Panc1 (cell line): ENCODE data around the gene VAPB. TPM values are rescaled to one million over a fixed set of nuclear protein-coding genes. Genes with fewer than 3 reads are reported as not detected.

Source experiments
- ATAC-seq: fragments of 200-7000 bp; cut with Tn5 transposase; 2 replicates; pipeline ENCODE4 v1.9.1; 2020; ENCODE audit warnings: mild to moderate bottlenecking, moderate library complexity
- BruUV-seq: library from RNA; stranded (reverse); fragments of 400-500 nt; replicated peaks from 2 replicates; lab custom pipeline; 2021; lab: Mats Ljungman, UMichigan
- CTCF ChIA-PET: fragments of 300-600 bp; sonication (Branson Sonifier 250); formaldehyde crosslinking; loops from one replicate; lab custom pipeline; 2022; ENCODE audit warnings: antibody characterized with exemption; lab: Charles Lee
- POLR2A ChIA-PET: fragments of 300-600 bp; sonication (Branson Sonifier 250); formaldehyde crosslinking; loops from one replicate; lab custom pipeline; 2022; ENCODE audit warnings: antibody characterized with exemption; lab: Charles Lee
- DNase-seq: peaks from one replicate; pipeline ENCODE4 v3.0.0-alpha.2; 2010; ENCODE audit warnings: low read depth, low spot score
- H3K27ac ChIP-seq: 2 replicates; pipeline ENCODE4 v1.5.1; 2011; ENCODE audit warnings: mild to moderate bottlenecking, low read length, inconsistent platforms
- H3K27me3 ChIP-seq: fragments of 200-500 bp; sonication (Bioruptor generic); 2 replicates; pipeline ENCODE4 v1.6.0; 2014; ENCODE audit warnings: low read length, inconsistent platforms; ENCODE audit not compliant: control insufficient read depth, insufficient read depth
- H3K36me3 ChIP-seq: fragments of 200-500 bp; sonication (Bioruptor generic); 2 replicates; pipeline ENCODE4 v1.5.1; 2014; ENCODE audit warnings: inconsistent platforms, mild to moderate bottlenecking, low read length, moderate library complexity; ENCODE audit not compliant: control insufficient read depth, insufficient read depth
- H3K4me1 ChIP-seq: 2 replicates; pipeline ENCODE4 v1.5.1; 2011; ENCODE audit warnings: inconsistent platforms, mild to moderate bottlenecking, low read length, moderate library complexity; ENCODE audit not compliant: control insufficient read depth, insufficient read depth
- H3K4me3 ChIP-seq, 2 experiments: 2 replicates each; pipeline ENCODE4 v1.5.1; 2011 to 2012; ENCODE audit warnings: low read depth in 2 of 2, low read length in 2 of 2, mild to moderate bottlenecking in 2 of 2, inconsistent platforms in 1 of 2, moderate library complexity in 1 of 2
- H3K9me3 ChIP-seq: fragments of 200-500 bp; sonication (Bioruptor generic); 2 replicates; pipeline ENCODE4 v1.5.1; 2014; ENCODE audit warnings: low read depth, mild to moderate bottlenecking, inconsistent platforms, low read length, moderate library complexity; ENCODE audit not compliant: control insufficient read depth, insufficient read depth
- CTCF ChIP-seq: fragments of 450-650 bp; IDR thresholded peaks from 2 replicates; pipeline ENCODE4 v1.5.1; 2017; ENCODE audit warnings: mild to moderate bottlenecking
- POLR2AphosphoS5 ChIP-seq: IDR thresholded peaks from 2 replicates; pipeline ENCODE4 v1.6.1; 2012; ENCODE audit warnings: mild to moderate bottlenecking, low read depth, low read length, moderate library complexity
- REST ChIP-seq, 2 experiments: IDR thresholded peaks; 2 replicates each; pipeline ENCODE4 v1.6.1; 2011 to 2012; ENCODE audit warnings: low read depth in 2 of 2, control low read depth in 1 of 2, low read length in 1 of 2, mild to moderate bottlenecking in 1 of 2, moderate library complexity in 1 of 2; ENCODE audit not compliant: insufficient read depth in 1 of 2
- SIN3A ChIP-seq: IDR thresholded peaks from 2 replicates; pipeline ENCODE4 v1.6.1; 2012; ENCODE audit warnings: low read depth, mild to moderate bottlenecking, low read length, moderate library complexity, borderline replicate concordance; ENCODE audit not compliant: insufficient read depth
- TCF7L2 ChIP-seq: IDR thresholded peaks from 2 replicates; pipeline ENCODE4 v1.6.1; 2011; ENCODE audit warnings: mild to moderate bottlenecking, low read depth, low read length, inconsistent platforms
- in situ Hi-C: cut with HindIII; loops from 2 replicates; pipeline ENCODE4 v1.10.0; 2016; ENCODE audit warnings: low sequenced_read_pairs, low pct_unique_long_range_greater_than_20kb
- intact Hi-C: fragments of 100-400 bp; cut with micrococcal nuclease; formaldehyde crosslinking; loops from one replicate; pipeline ENCODE4 v1.10.0; 2022; ENCODE audit not compliant: unreplicated experiment
- total RNA-seq: library from RNA; stranded (reverse); gene quantifications from one replicate; pipeline ENCODE4 v1.2.1, GENCODE V29; 2021; ENCODE audit not compliant: unreplicated experiment

The VAPB gene
- total RNA-seq, 1 experiment from 2014 or later: 50.9 TPM

- in situ Hi-C loops: no loop called here
- Histone ChIP-seq H3K27ac (peak overlapping the region; percentile 83), H3K36me3 (peaks cover 4% of the 10 kb centered on the region), H3K27me3 (no peaks in the 10 kb centered on the region), H3K4me3 (peak overlapping the region; percentile 85 to 90), H3K9me3 (no peaks in the 10 kb centered on the region), H3K4me1 (peaks cover 14% of the 10 kb centered on the region)
- POLR2A ChIA-PET: no interaction called here
- BruUV-seq: no TSS peak
- CTCF ChIA-PET: no interaction called here
- no peak for ATAC-seq
- TF ChIP-seq REST (IDR thresholded peaks at IDR 0.05; ENCODE audit: insufficient read depth in 1 of 2, low read depth in 2 of 2, low read length in 1 of 2): no peak
- TF ChIP-seq SIN3A: no peak
- TF ChIP-seq POLR2AphosphoS5: no peak
- no peak for TF ChIP-seq TCF7L2
- no peak for TF ChIP-seq CTCF
- intact Hi-C loops: no loop called here
- no peak for DNase-seq
These were observed 1.1 kb downstream of the VAPB start for GRCh38 chr20:58389968-58390658.

- Histone ChIP-seq H3K27me3 (no peaks in the 10 kb centered on the region), H3K27ac (peak overlapping the region; percentile 83; the same call in 1 of the 2 replicates), H3K4me1 (peaks cover 14% of the 10 kb centered on the region), H3K36me3 (peaks cover 4% of the 10 kb centered on the region), H3K4me3 (peak overlapping the region; percentile 85 to 90; a peak in 3 of 4 replicates), H3K9me3 (no peaks in the 10 kb centered on the region)
- in situ Hi-C loops (no loop called here), intact Hi-C loops (no loop called here)
- no peak for ATAC-seq
- POLR2A ChIA-PET: no interaction called here
- CTCF ChIA-PET: interaction anchor here (0.7 kb wide), 1 partner anchor 62 kb away, joined by 5 read pairs; no protein-coding TSS in a partner anchor
- DNase-seq: no peak
- TSS peak; percentile 63 for BruUV-seq
- TF ChIP-seq CTCF (no peak), SIN3A (no peak), REST (IDR thresholded peaks at IDR 0.05; ENCODE audit: insufficient read depth in 1 of 2, low read depth in 2 of 2, low read length in 1 of 2) (no peak), POLR2AphosphoS5 (no peak), TCF7L2 (no peak)
These were observed 1.6 kb downstream of the VAPB start for GRCh38 chr20:58390659-58391035.
